ENCODE data around the gene ADRA1B.
"Not testable (repeated sequence)": the region's sequence is repeated elsewhere in the genome, so short reads cannot be mapped to it uniquely, and the experiment has no call there.

Gene ADRA1B

DNA sequence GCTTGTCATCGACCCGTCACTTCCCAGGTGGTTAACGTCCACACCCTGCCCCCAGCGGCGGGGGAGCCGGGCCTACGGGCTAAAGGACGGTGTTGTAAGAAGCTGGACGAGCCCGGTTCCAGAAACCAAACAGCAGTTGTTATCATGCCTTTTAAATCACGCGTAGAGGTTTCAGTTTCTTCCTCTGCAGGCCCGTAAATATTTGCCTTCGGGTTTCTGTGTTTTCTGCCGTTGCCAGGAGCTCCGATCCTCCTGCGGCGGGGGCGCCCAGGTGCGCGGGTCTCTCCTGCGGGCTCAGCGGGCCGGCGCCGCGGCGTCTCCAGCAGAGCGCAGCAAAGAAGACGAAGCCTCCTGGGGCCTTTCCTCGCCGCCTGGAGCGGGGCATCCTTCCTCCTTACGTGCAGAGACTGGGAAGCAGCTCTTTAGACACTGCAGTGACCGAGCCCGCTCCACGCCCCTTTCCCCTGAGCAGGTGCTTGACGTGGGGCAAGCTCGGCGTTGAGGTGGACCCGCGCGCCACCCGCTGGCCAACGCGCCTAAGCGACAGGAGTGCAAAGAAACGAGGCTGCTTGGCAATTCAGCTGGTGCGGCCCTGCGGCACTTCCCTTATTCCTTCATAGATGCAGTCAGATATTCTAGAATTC is 70.9 kb downstream of the ADRA1B start:
- peak overlapping the region; percentile 34 for H3K4me3 ChIP-seq (ENCODE audit: low read depth, low read length)
- TF ChIP-seq, protein P1, sequence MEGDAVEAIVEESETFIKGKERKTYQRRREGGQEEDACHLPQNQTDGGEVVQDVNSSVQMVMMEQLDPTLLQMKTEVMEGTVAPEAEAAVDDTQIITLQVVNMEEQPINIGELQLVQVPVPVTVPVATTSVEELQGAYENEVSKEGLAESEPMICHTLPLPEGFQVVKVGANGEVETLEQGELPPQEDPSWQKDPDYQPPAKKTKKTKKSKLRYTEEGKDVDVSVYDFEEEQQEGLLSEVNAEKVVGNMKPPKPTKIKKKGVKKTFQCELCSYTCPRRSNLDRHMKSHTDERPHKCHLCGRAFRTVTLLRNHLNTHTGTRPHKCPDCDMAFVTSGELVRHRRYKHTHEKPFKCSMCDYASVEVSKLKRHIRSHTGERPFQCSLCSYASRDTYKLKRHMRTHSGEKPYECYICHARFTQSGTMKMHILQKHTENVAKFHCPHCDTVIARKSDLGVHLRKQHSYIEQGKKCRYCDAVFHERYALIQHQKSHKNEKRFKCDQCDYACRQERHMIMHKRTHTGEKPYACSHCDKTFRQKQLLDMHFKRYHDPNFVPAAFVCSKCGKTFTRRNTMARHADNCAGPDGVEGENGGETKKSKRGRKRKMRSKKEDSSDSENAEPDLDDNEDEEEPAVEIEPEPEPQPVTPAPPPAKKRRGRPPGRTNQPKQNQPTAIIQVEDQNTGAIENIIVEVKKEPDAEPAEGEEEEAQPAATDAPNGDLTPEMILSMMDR (IDR thresholded peaks at IDR 0.05; ENCODE audit: low read depth, low read length, missing control alignments), result peak; percentile 75
- peak; percentile 19 for DNase-seq (ENCODE audit: low read depth)

- TF ChIP-seq, protein P1 (IDR thresholded peaks at IDR 0.05; ENCODE audit: low read depth, low read length, missing control alignments), result no peak
- no peak overlapping the region for H3K4me3 ChIP-seq (ENCODE audit: low read depth, low read length)
- no peak for DNase-seq (ENCODE audit: low read depth)
Measured at GRCh38 chr5:159990506-159990905, 74.2 kb downstream of the ADRA1B start.

DNA sequence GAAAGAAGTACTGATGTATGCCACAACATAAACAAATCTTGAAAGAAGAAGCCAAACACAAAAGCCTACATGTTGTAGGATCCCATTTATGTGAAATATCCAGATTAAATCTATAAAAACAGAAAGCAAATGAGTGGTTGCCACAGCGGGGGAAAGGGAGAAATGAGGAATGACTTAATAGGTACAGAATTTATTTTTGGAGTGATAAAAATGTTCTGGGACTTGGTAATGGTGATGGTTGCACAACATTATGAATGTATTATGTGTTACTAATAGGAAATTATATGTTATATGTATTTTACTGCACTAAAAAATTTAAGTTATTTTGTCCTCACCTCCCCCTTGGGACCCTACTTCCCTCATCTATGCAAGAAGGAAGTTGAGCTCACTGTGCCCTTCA is 76.3 kb downstream of the ADRA1B start:
- no peak overlapping the region for H3K4me3 ChIP-seq (ENCODE audit: low read depth, low read length)
- no peak for DNase-seq (ENCODE audit: low read depth)
- TF ChIP-seq, protein P1 (IDR thresholded peaks at IDR 0.05; ENCODE audit: low read depth, low read length, missing control alignments), result no peak

- H3K4me3 ChIP-seq (ENCODE audit: low read depth, low read length), result no peak overlapping the region
- no peak for DNase-seq (ENCODE audit: low read depth)
Measured at GRCh38 chr5:159993194-159993593, 76.9 kb downstream of the ADRA1B start.

GRCh38 chr5:159995907-159996306 is 79.6 kb downstream of the ADRA1B start:
- TF ChIP-seq, protein P1 (IDR thresholded peaks at IDR 0.05; ENCODE audit: low read depth, low read length, missing control alignments), result no peak
- no peak for DNase-seq (ENCODE audit: low read depth)
- no peak overlapping the region for H3K4me3 ChIP-seq (ENCODE audit: low read depth, low read length)

More at GRCh38 chr5:159993194-159993593, 76.9 kb downstream of the ADRA1B start:
- TF ChIP-seq, protein P1 (IDR thresholded peaks at IDR 0.05; ENCODE audit: low read depth, low read length, missing control alignments), result no peak

DNA sequence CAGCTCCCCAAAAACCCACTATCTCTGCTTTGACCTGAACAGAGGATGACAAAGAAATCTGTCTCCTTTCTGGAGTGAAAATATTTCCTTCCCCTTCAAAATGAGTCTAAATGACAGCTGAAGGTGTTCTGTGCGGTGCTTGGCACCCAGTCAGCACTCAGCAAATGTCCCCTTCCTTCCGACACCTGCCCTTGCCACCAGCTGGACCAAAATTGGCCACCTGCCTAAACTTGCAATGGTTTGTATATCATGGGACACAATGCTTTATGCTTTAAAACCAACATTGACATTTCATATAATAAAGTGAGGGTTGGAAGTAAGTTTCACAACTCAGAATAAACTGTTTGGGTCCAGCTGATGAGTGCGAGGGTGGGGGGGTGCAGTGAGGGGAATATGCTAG is 85.2 kb downstream of the ADRA1B start:
- DNase-seq (ENCODE audit: low read depth), result no peak
- no peak overlapping the region for H3K4me3 ChIP-seq (ENCODE audit: low read depth, low read length)
- TF ChIP-seq, protein P1 (IDR thresholded peaks at IDR 0.05; ENCODE audit: low read depth, low read length, missing control alignments), result no peak

DNA sequence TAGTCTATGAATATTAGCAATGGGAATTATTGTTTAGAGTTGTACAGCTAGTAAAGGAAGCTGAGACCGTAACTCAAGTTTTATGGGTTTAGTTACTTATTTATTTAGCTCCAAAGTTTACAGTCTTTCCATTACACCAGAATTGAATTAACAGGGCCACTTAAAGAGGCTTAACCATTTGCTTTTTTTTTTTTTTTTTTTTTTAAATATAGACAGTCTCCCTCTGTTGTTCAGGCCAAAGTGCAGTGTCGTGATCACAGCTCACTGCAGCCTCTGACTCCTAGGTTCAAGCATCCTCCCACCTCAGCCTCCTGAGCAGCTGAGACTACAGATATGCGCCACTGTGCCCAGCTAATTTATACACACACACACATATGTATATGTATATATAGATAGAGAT is 91.2 kb downstream of the ADRA1B start:
- TF ChIP-seq, protein P1 (IDR thresholded peaks at IDR 0.05; ENCODE audit: low read depth, low read length, missing control alignments), result no peak
- DNase-seq (ENCODE audit: low read depth), result no peak
- H3K4me3 ChIP-seq (ENCODE audit: low read depth, low read length), result no peak overlapping the region

- H3K4me3 ChIP-seq (ENCODE audit: low read depth, low read length); DNase-seq (ENCODE audit: low read depth): not testable (repeated sequence)
Measured at GRCh38 chr5:160008529-160008876, 92.2 kb downstream of the ADRA1B start.

Data from GM12864 (cell line).